ENCODE measurements around the gene SLC7A8.

DNA sequence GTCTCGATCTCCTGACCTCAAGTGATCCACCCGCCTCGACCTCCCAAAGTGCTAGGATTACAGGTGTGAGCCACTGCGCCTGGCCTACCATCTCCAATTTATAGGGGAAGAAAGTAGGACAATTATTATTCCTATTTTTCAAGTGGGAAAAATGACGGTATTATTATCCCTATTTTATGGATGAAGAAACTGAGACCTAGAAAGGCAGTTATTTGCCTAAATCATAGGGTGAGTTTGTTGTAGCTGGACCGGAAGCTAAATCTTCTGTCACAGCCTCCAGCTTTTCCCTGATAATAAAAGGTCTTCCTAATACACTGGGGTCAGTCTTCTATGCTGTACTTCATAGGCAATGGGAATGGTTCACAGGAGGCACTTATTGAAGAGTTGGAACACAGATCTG is 13.8 kb downstream of the SLC7A8 start:
- TF ChIP-seq EZH2 (IDR thresholded peaks at IDR 0.05; ENCODE audit: low read depth, unreplicated experiment) (no peak), POLR2AphosphoS5 (IDR thresholded peaks at IDR 0.05; ENCODE audit: low read depth) (no peak), EZH2phosphoT487 (IDR thresholded peaks at IDR 0.05; ENCODE audit: unreplicated experiment) (no peak)
- TF ChIP-seq, protein P1, sequence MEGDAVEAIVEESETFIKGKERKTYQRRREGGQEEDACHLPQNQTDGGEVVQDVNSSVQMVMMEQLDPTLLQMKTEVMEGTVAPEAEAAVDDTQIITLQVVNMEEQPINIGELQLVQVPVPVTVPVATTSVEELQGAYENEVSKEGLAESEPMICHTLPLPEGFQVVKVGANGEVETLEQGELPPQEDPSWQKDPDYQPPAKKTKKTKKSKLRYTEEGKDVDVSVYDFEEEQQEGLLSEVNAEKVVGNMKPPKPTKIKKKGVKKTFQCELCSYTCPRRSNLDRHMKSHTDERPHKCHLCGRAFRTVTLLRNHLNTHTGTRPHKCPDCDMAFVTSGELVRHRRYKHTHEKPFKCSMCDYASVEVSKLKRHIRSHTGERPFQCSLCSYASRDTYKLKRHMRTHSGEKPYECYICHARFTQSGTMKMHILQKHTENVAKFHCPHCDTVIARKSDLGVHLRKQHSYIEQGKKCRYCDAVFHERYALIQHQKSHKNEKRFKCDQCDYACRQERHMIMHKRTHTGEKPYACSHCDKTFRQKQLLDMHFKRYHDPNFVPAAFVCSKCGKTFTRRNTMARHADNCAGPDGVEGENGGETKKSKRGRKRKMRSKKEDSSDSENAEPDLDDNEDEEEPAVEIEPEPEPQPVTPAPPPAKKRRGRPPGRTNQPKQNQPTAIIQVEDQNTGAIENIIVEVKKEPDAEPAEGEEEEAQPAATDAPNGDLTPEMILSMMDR (conservative IDR thresholded peaks at IDR 0.05; ENCODE audit: low read depth in 2 of 2) = no peak
- TF ChIP-seq, protein P2, sequence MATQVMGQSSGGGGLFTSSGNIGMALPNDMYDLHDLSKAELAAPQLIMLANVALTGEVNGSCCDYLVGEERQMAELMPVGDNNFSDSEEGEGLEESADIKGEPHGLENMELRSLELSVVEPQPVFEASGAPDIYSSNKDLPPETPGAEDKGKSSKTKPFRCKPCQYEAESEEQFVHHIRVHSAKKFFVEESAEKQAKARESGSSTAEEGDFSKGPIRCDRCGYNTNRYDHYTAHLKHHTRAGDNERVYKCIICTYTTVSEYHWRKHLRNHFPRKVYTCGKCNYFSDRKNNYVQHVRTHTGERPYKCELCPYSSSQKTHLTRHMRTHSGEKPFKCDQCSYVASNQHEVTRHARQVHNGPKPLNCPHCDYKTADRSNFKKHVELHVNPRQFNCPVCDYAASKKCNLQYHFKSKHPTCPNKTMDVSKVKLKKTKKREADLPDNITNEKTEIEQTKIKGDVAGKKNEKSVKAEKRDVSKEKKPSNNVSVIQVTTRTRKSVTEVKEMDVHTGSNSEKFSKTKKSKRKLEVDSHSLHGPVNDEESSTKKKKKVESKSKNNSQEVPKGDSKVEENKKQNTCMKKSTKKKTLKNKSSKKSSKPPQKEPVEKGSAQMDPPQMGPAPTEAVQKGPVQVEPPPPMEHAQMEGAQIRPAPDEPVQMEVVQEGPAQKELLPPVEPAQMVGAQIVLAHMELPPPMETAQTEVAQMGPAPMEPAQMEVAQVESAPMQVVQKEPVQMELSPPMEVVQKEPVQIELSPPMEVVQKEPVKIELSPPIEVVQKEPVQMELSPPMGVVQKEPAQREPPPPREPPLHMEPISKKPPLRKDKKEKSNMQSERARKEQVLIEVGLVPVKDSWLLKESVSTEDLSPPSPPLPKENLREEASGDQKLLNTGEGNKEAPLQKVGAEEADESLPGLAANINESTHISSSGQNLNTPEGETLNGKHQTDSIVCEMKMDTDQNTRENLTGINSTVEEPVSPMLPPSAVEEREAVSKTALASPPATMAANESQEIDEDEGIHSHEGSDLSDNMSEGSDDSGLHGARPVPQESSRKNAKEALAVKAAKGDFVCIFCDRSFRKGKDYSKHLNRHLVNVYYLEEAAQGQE (IDR thresholded peaks at IDR 0.05; ENCODE audit: unreplicated experiment) = no peak
- TF ChIP-seq, protein P3, sequence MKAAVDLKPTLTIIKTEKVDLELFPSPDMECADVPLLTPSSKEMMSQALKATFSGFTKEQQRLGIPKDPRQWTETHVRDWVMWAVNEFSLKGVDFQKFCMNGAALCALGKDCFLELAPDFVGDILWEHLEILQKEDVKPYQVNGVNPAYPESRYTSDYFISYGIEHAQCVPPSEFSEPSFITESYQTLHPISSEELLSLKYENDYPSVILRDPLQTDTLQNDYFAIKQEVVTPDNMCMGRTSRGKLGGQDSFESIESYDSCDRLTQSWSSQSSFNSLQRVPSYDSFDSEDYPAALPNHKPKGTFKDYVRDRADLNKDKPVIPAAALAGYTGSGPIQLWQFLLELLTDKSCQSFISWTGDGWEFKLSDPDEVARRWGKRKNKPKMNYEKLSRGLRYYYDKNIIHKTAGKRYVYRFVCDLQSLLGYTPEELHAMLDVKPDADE (IDR thresholded peaks at IDR 0.05) = no peak
